SK-N-SH treated with all-trans-retinoic acid at 6 μM for 48 hours (cell line): ENCODE results near the gene ADAMTS20.

Source experiments
- GLIS3 ChIP-seq: fragments of 250-450 bp; sonication (Bioruptor Pico); IDR thresholded peaks from 2 replicates; pipeline ENCODE4 v1.5.0; 2020; ENCODE audit warnings: mild to moderate bottlenecking, moderate library complexity
- ISL1 ChIP-seq: fragments of 250-450 bp; sonication (Bioruptor Pico); IDR thresholded peaks from 2 replicates; pipeline ENCODE4 v2.1.2; 2022; ENCODE audit warnings: mild to moderate bottlenecking, moderate library complexity
- RARB ChIP-seq: fragments of 250-450 bp; sonication (Bioruptor Pico); IDR thresholded peaks from 2 replicates; pipeline ENCODE4 v1.8.0; 2021; ENCODE audit warnings: mild to moderate bottlenecking, moderate library complexity
- TOX ChIP-seq: fragments of 250-450 bp; sonication (Bioruptor Pico); IDR thresholded peaks from 2 replicates; pipeline ENCODE4 v1.8.0; 2021; ENCODE audit warnings: mild to moderate bottlenecking, moderate library complexity, borderline replicate concordance
- ZC3H10 ChIP-seq: fragments of 250-450 bp; sonication (Bioruptor Pico); IDR thresholded peaks from 2 replicates; pipeline ENCODE4 v1.5.1; 2021; ENCODE audit warnings: mild to moderate bottlenecking, moderate library complexity
- ZNF70 ChIP-seq: fragments of 450-650 bp; formaldehyde crosslinking; IDR thresholded peaks from 2 replicates; pipeline ENCODE4 v1.5.0; 2020; ENCODE audit warnings: mild to moderate bottlenecking, moderate library complexity
- TF ChIP-seq, protein P1 (sequence below): fragments of 250-450 bp; sonication (Bioruptor Pico); IDR thresholded peaks from 2 replicates; pipeline ENCODE4 v1.5.1; 2021; ENCODE audit warnings: mild to moderate bottlenecking, moderate library complexity
- TF ChIP-seq, protein P2 (sequence below): fragments of 250-450 bp; sonication (Bioruptor Pico); IDR thresholded peaks from 2 replicates; pipeline ENCODE4 v1.8.0; 2020; ENCODE audit warnings: mild to moderate bottlenecking, moderate library complexity, borderline replicate concordance
- TF ChIP-seq, protein P3 (sequence below): fragments of 250-450 bp; sonication (Bioruptor Pico); IDR thresholded peaks from 2 replicates; pipeline ENCODE4 v1.5.1; 2020; ENCODE audit warnings: low read depth, mild to moderate bottlenecking, moderate library complexity

DNA sequence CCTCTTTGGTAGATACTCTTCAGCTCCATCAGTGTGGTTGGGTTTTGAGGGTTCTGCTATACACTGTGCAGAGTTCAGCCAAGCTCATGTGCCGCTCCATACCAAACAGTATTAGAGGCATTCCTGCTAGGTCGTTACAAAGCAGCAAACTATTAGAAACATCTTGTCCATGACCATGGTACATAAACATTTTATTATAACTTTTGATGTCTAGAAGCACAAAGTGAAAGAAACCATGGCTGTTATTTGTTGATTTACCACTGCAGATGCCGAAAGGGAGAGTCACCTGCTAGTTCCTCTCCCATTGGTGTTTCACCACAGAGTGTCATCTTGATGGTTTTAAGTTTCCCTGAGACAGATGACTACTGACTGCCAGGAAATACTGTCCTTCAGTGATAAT lies 242.0 kb downstream of the ADAMTS20 start:
- TF ChIP-seq GLIS3 (CRISPR knock-in tag) (no peak), TOX (no peak), ZC3H10 (CRISPR knock-in tag) (no peak), ISL1 (CRISPR knock-in tag) (no peak), ZNF70 (CRISPR knock-in tag) (no peak), RARB (no peak)
- TF ChIP-seq, protein P1, sequence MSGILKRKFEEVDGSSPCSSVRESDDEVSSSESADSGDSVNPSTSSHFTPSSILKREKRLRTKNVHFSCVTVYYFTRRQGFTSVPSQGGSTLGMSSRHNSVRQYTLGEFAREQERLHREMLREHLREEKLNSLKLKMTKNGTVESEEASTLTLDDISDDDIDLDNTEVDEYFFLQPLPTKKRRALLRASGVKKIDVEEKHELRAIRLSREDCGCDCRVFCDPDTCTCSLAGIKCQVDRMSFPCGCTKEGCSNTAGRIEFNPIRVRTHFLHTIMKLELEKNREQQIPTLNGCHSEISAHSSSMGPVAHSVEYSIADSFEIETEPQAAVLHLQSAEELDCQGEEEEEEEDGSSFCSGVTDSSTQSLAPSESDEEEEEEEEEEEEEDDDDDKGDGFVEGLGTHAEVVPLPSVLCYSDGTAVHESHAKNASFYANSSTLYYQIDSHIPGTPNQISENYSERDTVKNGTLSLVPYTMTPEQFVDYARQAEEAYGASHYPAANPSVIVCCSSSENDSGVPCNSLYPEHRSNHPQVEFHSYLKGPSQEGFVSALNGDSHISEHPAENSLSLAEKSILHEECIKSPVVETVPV (CRISPR knock-in tag): no peak
- TF ChIP-seq, protein P2, sequence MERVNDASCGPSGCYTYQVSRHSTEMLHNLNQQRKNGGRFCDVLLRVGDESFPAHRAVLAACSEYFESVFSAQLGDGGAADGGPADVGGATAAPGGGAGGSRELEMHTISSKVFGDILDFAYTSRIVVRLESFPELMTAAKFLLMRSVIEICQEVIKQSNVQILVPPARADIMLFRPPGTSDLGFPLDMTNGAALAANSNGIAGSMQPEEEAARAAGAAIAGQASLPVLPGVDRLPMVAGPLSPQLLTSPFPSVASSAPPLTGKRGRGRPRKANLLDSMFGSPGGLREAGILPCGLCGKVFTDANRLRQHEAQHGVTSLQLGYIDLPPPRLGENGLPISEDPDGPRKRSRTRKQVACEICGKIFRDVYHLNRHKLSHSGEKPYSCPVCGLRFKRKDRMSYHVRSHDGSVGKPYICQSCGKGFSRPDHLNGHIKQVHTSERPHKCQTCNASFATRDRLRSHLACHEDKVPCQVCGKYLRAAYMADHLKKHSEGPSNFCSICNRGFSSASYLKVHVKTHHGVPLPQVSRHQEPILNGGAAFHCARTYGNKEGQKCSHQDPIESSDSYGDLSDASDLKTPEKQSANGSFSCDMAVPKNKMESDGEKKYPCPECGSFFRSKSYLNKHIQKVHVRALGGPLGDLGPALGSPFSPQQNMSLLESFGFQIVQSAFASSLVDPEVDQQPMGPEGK: no peak
- TF ChIP-seq, protein P3, sequence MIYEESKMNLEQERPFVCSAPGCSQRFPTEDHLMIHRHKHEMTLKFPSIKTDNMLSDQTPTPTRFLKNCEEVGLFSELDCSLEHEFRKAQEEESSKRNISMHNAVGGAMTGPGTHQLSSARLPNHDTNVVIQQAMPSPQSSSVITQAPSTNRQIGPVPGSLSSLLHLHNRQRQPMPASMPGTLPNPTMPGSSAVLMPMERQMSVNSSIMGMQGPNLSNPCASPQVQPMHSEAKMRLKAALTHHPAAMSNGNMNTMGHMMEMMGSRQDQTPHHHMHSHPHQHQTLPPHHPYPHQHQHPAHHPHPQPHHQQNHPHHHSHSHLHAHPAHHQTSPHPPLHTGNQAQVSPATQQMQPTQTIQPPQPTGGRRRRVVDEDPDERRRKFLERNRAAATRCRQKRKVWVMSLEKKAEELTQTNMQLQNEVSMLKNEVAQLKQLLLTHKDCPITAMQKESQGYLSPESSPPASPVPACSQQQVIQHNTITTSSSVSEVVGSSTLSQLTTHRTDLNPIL (CRISPR knock-in tag): no peak
